Measurements from ENCODE around the gene CD164L2.

- TF ChIP-seq CTCF (IDR thresholded peaks at IDR 0.05) = no peak
- TF ChIP-seq POLR2A (IDR thresholded peaks at IDR 0.05) = no peak
Observed at GRCh38 chr1:27406362-27406680, 23.2 kb upstream of the CD164L2 start.

Measured in gastroesophageal sphincter (tissue), 3 donors.